ENCODE measurements around the gene GSX2.
A peak's percentile ranks its signal among the peaks of the same experiment; 100 is the strongest.

GSX2 gene

GRCh38 chr4:54073271-54073880 lies 26.6 kb upstream of the GSX2 start:
- TF ChIP-seq TAF1 (IDR thresholded peaks at IDR 0.05; ENCODE audit: borderline replicate concordance, insufficient read depth, low read length) (no peak), SIN3A (IDR thresholded peaks at IDR 0.05; ENCODE audit: borderline replicate concordance, insufficient read depth, low read length) (no peak), FOXP2 (optimal IDR thresholded peaks at IDR 0.05; ENCODE audit: borderline replicate concordance, extremely low read depth, extremely low read length, insufficient read depth) (no peak), POLR2AphosphoS5 (IDR thresholded peaks at IDR 0.05; ENCODE audit: low read depth, low read length) (no peak)
- TF ChIP-seq, protein P1, sequence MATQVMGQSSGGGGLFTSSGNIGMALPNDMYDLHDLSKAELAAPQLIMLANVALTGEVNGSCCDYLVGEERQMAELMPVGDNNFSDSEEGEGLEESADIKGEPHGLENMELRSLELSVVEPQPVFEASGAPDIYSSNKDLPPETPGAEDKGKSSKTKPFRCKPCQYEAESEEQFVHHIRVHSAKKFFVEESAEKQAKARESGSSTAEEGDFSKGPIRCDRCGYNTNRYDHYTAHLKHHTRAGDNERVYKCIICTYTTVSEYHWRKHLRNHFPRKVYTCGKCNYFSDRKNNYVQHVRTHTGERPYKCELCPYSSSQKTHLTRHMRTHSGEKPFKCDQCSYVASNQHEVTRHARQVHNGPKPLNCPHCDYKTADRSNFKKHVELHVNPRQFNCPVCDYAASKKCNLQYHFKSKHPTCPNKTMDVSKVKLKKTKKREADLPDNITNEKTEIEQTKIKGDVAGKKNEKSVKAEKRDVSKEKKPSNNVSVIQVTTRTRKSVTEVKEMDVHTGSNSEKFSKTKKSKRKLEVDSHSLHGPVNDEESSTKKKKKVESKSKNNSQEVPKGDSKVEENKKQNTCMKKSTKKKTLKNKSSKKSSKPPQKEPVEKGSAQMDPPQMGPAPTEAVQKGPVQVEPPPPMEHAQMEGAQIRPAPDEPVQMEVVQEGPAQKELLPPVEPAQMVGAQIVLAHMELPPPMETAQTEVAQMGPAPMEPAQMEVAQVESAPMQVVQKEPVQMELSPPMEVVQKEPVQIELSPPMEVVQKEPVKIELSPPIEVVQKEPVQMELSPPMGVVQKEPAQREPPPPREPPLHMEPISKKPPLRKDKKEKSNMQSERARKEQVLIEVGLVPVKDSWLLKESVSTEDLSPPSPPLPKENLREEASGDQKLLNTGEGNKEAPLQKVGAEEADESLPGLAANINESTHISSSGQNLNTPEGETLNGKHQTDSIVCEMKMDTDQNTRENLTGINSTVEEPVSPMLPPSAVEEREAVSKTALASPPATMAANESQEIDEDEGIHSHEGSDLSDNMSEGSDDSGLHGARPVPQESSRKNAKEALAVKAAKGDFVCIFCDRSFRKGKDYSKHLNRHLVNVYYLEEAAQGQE (IDR thresholded peaks at IDR 0.05; ENCODE audit: insufficient read depth in 1 of 2, low read depth in 2 of 2, low read length in 2 of 2), result no peak

GRCh38 chr4:54074381-54074780 lies 25.6 kb upstream of the GSX2 start:
- TF ChIP-seq POLR2AphosphoS5 (IDR thresholded peaks at IDR 0.05; ENCODE audit: low read depth, low read length), result no peak

DNA sequence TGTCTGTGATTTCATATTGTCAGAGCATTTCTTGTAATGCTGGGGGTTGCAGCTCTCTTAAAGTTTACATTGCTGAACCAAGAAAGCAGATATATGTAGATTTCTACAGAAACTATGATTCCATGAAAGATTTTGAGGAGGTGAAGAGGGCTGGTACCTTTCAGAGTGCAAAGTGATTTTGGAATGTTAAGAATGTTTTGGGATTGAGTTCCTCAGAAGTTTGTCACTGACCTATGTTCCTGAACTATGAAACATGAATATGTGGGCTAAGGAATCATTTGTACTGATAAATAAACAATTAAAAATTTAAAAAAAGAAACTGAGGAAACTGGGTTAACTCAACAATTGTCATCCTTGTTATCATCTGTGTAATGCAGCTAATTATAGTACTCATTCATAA lies 23.3 kb upstream of the GSX2 start:
- TF ChIP-seq, protein P1 (IDR thresholded peaks at IDR 0.05; ENCODE audit: insufficient read depth in 1 of 2, low read depth in 2 of 2, low read length in 2 of 2), result no peak
- TF ChIP-seq SIN3A (IDR thresholded peaks at IDR 0.05; ENCODE audit: borderline replicate concordance, insufficient read depth, low read length) (no peak), FOXP2 (optimal IDR thresholded peaks at IDR 0.05; ENCODE audit: borderline replicate concordance, extremely low read depth, extremely low read length, insufficient read depth) (no peak), POLR2AphosphoS5 (IDR thresholded peaks at IDR 0.05; ENCODE audit: low read depth, low read length) (no peak), TAF1 (IDR thresholded peaks at IDR 0.05; ENCODE audit: borderline replicate concordance, insufficient read depth, low read length) (no peak)

GRCh38 chr4:54077812-54078211 lies 22.2 kb upstream of the GSX2 start:
- TF ChIP-seq POLR2AphosphoS5 (IDR thresholded peaks at IDR 0.05; ENCODE audit: low read depth, low read length) (no peak), SIN3A (IDR thresholded peaks at IDR 0.05; ENCODE audit: borderline replicate concordance, insufficient read depth, low read length) (no peak), FOXP2 (optimal IDR thresholded peaks at IDR 0.05; ENCODE audit: borderline replicate concordance, extremely low read depth, extremely low read length, insufficient read depth) (no peak), TAF1 (IDR thresholded peaks at IDR 0.05; ENCODE audit: borderline replicate concordance, insufficient read depth, low read length) (no peak)
- TF ChIP-seq, protein P1 (IDR thresholded peaks at IDR 0.05; ENCODE audit: insufficient read depth in 1 of 2, low read depth in 2 of 2, low read length in 2 of 2), result no peak

DNA sequence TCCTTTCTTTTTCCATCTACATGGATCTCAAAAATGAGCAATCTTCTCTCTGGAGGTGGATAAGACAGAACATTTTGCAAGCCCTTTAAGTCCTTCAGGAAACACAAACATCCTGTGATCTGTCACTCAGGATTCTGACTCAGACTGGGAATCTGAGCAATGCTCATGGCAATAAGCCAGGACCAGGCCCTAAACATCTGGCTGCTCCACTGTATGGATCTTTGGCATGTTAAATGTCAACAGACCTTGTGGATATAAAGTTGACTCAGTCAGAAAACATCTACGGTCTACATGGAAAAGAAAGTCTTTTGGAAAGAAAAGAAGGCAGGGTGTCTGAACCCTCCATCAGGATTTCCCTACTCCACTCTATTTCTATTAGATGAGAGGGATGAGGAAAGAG lies 17.8 kb upstream of the GSX2 start:
- TF ChIP-seq, protein P1 (IDR thresholded peaks at IDR 0.05; ENCODE audit: insufficient read depth in 1 of 2, low read depth in 2 of 2, low read length in 2 of 2), result 0 out of 4 replicates have a peak, but pooled peaks of 1 of the 2 experiments have one; percentile 22
- TF ChIP-seq SIN3A (IDR thresholded peaks at IDR 0.05; ENCODE audit: borderline replicate concordance, insufficient read depth, low read length) (peak; percentile 69; the same call in 1 of the 2 replicates), TAF1 (IDR thresholded peaks at IDR 0.05; ENCODE audit: borderline replicate concordance, insufficient read depth, low read length) (0 out of 2 replicates have a peak, but pooled peaks have one; percentile 23), POLR2AphosphoS5 (IDR thresholded peaks at IDR 0.05; ENCODE audit: low read depth, low read length) (no peak), FOXP2 (optimal IDR thresholded peaks at IDR 0.05; ENCODE audit: borderline replicate concordance, extremely low read depth, extremely low read length, insufficient read depth) (peak; percentile 38)
